Vagina (tissue), 2 donors: ENCODE results near the gene PKD1L1.
A peak's percentile ranks its signal among the peaks of the same experiment; 100 is the strongest.

Experiments used
- CTCF ChIP-seq, 3 experiments: fragments of 450-650 bp in 2 of 3; fragments of 200-600 bp in 1 of 3; sonication (generic) in 1 of 3; IDR thresholded peaks; one replicate each; pipeline ENCODE4 v1.5.1; 2017 to 2019; ENCODE audit warnings: antibody characterized with exemption in 3 of 3, mild to moderate bottlenecking in 2 of 3, moderate library complexity in 2 of 3
- POLR2A ChIP-seq, 2 donors: fragments of 450-650 bp; IDR thresholded peaks; one replicate each; pipeline ENCODE4 v1.6.1; 2017; ENCODE audit warnings: antibody characterized with exemption in 2 of 2, mild to moderate bottlenecking in 2 of 2, moderate library complexity in 2 of 2

DNA sequence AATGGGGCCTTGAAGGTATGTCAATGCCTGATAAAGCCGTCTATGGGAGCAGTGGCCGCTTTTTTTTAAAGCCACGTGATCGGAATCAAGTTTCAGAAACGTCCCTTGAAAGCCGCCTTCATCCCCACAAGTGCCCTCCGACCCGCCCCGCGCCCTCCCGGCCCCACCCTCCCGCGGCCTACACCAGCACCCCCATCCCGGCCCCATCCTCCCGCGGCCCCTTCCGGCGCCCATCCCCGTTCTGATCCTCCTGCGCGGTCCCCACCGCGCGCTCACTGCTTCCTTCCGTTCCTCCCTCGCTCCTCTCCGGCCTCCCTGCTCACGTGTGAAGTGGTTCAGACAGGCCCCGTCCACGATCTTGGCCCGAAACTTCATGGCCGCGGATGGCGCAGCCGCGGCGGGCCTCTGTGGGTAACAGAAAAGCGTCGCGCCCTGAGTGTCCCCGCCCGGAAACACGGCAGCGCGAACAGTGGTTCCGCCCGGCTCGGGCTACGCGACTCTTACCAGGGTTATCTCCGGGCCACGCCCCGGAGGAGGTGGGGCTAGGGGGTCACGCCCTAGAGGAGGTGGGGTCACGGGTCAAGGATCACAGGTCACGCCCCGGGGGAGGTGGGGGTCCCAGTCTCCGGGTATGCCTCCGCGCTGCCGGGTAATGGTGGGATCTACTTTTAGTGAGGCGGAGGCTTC, 31.0 kb upstream of the PKD1L1 start, which contains the start of gene HUS1:
- TF ChIP-seq CTCF (IDR thresholded peaks at IDR 0.05) = no peak
- peak in 1 of 2 donors; percentile 47 for TF ChIP-seq POLR2A (IDR thresholded peaks at IDR 0.05)
